ENCODE results near the gene FMN2.

GRCh38 chr1:240139511-240139910 is 47.8 kb downstream of the FMN2 start:
- TF ChIP-seq CTCF (conservative IDR thresholded peaks at IDR 0.05), result no peak
- TF ChIP-seq ZFX (IDR thresholded peaks at IDR 0.05), result no peak
